Activated CD8-positive, alpha-beta memory T cell treated with anti-CD3 and anti-CD28 coated beads, Interleukin-2, amount 50 U/mL, for 4 hours (primary cell): ENCODE results near the gene PIK3C2B.
A peak's percentile ranks its signal among the peaks of the same experiment; 100 is the strongest.

Experiments
- DNase-seq: peaks from one replicate; pipeline ENCODE4 v3.0.0-alpha.2; 2020

The PIK3C2B gene

GRCh38 chr1:204478921-204479320 is 15.7 kb downstream of the PIK3C2B start:
- DNase-seq = no peak

GRCh38 chr1:204478172-204478899 is 16.3 kb downstream of the PIK3C2B start:
- DNase-seq = no peak

GRCh38 chr1:204477036-204477740 is 17.4 kb downstream of the PIK3C2B start:
- DNase-seq = no peak

- DNase-seq = no peak
These were observed 18.0 kb downstream of the PIK3C2B start for GRCh38 chr1:204476563-204476962.

- DNase-seq = no peak
These were observed 18.8 kb downstream of the PIK3C2B start for GRCh38 chr1:204475656-204476432.

GRCh38 chr1:204473400-204473965 is 21.1 kb downstream of the PIK3C2B start:
- DNase-seq = no peak

- DNase-seq = no peak
These were observed 21.9 kb downstream of the PIK3C2B start for GRCh38 chr1:204472660-204473059.

- DNase-seq = no peak
These were observed 22.9 kb downstream of the PIK3C2B start for GRCh38 chr1:204471687-204472086.

- no peak for DNase-seq
These were observed 25.3 kb downstream of the PIK3C2B start for GRCh38 chr1:204469304-204469703.

GRCh38 chr1:204468766-204469302 is 25.8 kb downstream of the PIK3C2B start:
- DNase-seq = no peak

- DNase-seq = no peak
These were observed 26.4 kb downstream of the PIK3C2B start for GRCh38 chr1:204468206-204468605.

GRCh38 chr1:204466416-204467405 is 27.9 kb downstream of the PIK3C2B start:
- DNase-seq = no peak

GRCh38 chr1:204465546-204466415 is 28.8 kb downstream of the PIK3C2B start:
- no peak for DNase-seq

GRCh38 chr1:204464701-204465100 is 29.9 kb downstream of the PIK3C2B start:
- no peak for DNase-seq

- DNase-seq = no peak
These were observed 30.4 kb downstream of the PIK3C2B start for GRCh38 chr1:204464187-204464631.

GRCh38 chr1:204463125-204464060 is 31.2 kb downstream of the PIK3C2B start:
- no peak for DNase-seq

GRCh38 chr1:204462229-204462561 is 32.4 kb downstream of the PIK3C2B start:
- no peak for DNase-seq

- DNase-seq = peak; percentile 34
These were observed 33.0 kb downstream of the PIK3C2B start for GRCh38 chr1:204461331-204462228.
